GM15510 (cell line): Measurements from ENCODE around the gene SLC25A42.

Experiments used
- POLR2A ChIP-seq: IDR thresholded peaks from 3 replicates; pipeline ENCODE4 v1.6.1; 2011; ENCODE audit warnings: borderline replicate concordance; ENCODE audit not compliant: insufficient read length; ENCODE audit errors: extremely low read depth

Gene SLC25A42

DNA sequence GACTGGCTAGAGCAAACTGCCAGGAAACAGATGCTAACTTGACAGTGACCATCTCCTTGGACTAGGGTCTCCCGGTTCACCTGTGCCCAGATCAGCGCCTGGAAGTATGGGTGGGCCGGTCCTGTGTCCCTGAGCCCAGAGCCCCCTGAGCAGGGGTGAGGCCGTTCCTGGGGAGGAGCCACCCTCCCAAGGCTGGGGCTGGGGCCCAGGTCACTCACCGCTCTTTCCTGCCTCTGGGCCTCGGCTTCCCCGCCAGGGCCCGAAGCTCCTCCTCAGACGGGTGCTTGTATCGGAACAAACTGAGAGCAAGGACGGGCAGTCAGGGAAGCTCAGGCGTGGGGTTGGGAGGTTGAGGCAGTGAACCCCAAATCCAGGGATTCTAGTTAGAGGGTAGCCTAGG, 69.1 kb downstream of the SLC25A42 start:
- no peak for TF ChIP-seq POLR2A

DNA sequence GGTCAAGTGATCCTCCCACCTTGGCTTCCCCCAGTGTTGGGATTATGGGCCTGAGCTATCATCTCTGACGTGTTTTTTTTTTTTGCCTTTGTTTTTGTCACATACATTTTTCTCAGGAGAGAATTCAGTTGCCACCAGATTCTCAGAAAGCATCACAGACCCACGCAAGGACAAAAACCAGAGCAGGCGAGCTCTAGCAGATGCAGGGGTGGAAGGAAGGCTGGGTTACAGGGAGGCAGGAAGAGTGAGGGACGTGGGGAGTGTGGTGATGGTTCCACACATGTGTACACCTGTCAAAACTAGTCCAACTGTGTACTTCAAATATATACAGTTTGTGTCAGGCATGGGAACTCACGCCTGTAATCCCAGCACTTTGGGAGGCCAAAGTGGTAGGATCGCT, 70.2 kb downstream of the SLC25A42 start:
- TF ChIP-seq POLR2A, result no peak

DNA sequence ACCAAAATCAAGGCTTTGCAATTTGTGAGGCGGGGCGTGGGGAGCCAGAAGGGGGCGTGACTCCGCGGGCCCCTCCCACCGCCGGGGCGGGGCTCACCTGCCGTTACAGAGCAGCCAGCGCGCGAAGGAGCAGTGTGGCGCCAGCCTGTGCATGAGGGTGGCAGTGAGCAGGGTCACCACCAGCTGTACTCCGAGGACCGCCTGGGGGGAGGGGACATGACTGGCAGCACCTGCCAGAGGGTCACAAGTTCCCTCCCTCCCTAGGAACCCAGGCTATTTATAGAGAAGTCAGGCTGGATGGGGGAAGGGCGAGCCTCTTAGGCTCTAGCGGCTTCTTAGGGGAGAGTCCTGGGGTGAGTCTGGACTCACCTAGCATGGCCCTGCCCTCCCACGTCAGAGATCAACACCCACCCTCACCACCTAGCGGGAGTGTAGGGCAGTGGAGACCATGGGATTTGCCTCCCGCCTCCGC, 70.9 kb downstream of the SLC25A42 start:
- TF ChIP-seq POLR2A, result no peak

DNA sequence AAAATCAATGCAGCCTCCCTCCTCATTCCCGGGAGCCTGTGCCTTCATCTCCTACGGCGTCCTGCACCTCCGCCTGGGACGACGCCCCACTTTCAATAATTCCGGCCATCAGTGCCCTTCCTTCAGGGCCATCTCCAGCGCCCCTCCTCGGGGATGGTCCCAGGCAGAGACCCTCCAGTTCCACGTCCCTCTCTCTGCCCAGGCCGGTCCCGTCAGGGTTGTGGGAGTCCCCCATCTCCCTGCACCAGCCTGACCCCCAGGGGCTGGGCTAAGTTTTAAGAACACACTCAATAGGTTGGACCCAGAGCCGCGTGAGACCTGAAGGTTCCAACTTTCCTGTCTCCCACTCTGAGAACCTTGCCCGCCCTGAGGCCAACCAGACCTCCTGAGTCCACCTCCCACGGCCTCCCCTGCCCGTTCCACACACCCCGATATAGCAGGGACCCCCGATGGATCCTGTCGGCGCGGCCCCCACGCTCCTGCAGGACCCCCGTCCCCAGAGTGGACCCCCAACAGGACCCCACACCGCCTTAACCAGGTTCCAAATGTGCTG, 73.8 kb downstream of the SLC25A42 start:
- no peak for TF ChIP-seq POLR2A

DNA sequence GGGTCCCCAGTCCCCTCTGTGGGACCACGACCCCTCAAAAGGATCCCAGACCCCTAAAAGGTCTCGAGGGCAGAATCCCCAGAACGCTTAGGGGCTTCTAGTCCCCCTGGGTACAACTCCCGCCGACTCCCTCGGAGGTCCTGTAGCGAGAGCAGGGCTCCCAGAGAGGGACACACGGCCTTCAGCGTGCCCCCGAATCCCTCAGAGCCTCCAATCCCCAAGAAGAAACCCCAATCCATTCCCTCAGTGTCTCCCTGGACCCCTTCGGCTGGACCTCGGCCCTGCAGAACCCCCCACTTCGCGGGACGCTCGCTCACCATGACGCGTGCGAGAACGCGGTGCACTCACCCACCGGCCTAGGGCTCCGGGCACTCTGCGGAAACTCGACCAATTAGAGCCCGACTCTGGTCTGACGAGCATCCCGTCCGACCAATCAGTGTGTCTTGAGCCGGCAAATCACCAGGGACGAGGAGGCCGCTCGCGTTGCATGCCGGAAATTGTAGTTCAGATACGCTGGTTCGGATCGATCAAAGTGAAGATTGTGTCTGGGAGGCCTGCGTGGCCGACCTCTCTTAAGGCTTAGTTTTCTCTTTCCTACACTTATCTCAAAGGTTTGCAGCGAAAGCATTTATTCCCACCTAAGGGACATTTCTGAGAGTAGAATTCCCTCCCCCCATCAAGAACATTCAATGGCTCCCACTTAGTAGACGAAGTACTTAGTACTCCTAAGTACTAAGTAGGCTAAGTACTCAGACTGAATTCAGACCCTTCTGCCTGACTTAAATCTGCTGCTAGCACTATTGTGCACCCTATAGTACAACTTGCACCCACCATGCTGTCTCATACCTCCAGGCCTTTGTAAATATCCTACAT, 74.6 kb downstream of the SLC25A42 start, which contains the start of gene TMEM161A:
Gene TMEM161A, minus strand, starts transcription at position 370 of the 873 bp plus-strand sequence. Its CDS starts 50 bp downstream, at position 320.
- TF ChIP-seq POLR2A, result peak; percentile 80

DNA sequence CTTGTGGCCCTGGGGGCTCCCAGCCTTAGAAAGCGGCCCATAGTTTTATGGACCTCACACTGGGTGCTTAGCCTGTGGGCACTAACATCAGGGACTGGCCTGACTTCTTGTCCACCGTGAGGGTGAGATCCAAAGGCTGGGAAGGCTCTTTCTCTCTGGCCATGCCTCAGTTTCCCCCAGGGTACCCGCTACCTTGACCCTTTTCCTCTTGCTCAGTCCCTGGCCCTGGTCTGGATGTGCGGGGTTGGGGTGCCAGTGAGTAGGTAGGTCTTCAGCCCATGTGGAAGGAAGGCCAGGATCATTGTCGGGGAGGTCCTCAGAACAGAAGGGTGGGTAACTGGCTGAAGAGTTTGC, 76.1 kb downstream of the SLC25A42 start:
- TF ChIP-seq POLR2A, result no peak

DNA sequence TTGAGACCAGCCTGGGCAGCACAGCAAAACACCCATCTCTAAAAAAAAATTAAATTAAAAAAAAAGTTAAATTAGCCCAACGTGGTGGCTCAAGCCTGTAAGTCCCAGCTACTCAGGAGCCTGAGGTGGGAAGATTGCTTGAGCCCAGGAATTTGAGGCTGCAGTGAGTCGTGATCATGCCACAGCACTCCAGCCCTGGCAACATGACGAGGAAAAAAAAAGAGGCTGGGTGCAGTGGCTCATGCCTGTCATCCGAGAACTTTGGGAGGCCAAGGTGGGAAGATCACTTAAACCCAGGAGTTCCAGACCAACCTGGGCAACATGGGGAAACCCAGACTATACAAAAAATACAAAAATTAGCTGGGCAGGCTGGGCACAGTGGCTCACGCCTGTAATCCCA, 76.7 kb downstream of the SLC25A42 start:
- TF ChIP-seq POLR2A, result no peak

DNA sequence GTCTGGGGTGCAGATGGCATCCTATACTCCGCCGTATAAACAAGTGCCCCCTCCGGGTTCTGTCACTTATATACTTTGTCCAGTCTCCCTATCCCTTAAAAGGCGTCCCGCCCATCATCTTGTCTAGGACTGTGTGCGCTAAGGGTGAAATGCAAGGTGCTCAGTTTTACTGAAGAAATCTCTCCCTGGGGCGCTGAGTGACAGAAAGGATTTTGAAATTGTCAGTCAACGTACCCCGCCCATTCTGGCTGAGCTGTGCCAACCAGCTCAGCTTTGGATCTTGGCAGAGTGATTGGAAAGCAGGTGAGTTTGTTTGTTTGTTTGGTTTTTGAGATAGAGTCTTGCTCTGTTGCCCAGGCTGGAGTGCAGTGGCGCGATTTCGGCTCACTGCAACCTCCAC, 78.6 kb downstream of the SLC25A42 start:
- no peak for TF ChIP-seq POLR2A

DNA sequence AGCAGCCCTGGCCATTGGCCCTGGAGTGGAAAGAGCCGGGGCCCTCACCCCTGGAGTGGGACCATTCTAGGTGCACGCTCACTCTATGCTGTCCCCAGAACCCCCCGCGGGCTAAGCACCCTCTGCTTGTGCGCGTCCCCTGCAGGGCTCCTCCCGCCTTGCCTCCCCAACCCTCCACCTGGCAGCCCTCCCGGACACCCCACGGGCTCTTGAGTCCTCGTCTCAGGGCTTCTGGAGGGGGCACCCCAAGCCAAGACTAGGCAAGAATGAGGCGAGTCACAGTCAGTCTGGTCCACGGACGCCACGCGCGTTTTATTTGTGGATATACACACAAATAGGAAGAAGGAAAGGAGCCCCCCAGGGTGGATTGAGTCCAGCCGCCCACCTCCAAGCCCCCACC, 81.5 kb downstream of the SLC25A42 start:
- TF ChIP-seq POLR2A, result no peak

DNA sequence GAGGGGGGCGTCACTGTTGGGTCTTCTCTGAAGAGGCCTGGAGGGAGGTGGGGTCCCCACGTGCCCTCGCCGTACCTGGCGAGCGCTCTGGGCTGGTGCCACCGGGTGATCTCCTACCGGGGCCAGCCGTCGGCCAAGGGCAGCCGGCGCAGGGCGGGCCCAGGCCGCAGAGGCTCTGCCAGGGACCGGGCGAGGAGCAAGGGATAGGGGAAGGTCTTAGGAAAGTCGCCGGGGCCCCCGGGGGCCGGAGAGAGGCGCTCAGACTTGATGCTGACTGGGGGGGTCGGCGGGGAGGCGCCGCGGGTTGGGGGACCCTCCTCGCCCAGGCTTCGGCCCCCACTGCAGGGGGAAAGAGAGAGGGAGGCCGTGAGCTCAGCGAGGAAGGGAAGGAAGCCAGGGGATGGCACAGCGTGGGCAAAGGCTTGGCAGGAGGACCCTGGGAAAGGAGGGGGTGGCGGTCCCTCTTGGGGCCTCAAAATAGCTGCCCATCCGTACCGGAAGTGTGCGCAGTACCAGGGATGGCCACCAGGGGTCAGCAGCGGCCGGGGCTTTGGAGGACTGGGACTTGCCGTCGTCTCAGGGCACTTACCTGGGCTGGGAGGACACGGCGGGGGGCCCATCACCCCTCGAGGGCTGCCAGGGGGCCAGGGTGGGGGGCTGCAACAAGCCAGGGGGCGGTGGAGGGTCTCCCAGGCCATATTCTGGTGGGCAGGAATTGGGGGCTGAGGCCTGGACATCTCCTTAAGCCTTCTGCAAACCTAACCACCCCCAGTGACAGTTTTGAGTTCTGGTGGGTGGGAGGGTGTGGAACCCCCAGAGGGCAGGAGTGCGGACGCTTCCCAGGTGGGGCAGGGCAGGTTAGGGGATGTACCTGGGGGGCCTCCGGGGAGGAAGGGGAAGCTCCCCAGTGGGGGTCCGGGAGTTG, 82.2 kb downstream of the SLC25A42 start:
- TF ChIP-seq POLR2A, result no peak

DNA sequence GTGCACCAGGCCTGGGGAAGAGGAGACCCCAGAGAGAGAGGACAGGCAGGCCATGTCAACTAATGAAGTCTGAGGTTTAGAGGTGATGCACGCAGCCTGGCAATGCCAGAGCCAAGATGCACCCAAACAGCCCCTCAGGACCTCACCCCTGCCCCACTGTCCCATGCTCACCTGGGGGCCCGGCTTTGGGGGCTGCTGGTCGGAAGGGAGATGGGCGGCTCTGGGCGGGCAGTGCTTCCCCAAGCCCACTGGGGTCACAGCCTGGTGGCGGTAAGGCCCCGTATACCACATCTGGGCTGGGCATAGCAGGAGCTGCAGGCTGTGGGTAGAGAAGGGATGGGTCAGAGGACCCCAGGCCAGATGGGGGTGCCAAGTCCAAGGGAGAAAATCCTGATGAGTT, 83.1 kb downstream of the SLC25A42 start:
- TF ChIP-seq POLR2A, result no peak

DNA sequence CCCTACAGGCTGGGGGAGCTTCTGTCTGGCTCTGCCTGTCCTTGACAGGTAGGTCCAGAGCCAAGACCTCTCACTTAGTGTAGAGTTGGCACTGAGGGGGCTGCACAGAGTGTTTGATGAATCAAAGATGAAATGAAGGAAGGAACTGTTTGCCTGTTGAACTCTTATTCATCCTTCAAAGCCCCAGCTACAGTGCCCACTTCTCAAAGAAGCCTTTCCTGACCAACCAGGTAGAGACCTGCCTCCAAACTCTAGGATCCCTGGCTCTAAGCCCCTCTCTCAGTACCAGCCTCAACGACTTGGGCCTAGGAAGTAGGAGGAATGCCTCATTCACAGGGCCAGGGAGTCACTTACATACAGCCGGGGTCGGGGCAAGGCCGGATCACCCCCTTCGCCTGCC, 83.5 kb downstream of the SLC25A42 start:
- TF ChIP-seq POLR2A, result no peak

DNA sequence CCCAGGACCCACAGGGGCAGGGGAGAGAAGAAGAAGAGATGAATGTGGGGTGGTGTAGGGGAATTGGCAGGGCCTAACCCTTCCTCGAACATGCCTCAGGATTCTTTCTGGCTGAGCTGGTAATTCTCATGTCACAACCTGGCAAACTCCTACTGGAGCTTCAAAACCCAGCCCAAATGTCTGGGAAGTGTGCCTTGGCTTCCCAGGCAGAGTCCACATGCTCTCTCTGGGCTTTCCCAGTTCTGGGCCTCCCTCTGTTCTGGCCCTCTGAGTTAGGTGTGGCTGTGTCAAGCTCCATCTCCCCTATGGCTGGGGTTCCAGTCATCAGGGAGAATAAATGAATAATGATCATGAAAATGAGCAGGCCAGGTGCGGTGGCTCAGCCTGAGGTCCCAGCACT, 85.6 kb downstream of the SLC25A42 start:
- no peak for TF ChIP-seq POLR2A

DNA sequence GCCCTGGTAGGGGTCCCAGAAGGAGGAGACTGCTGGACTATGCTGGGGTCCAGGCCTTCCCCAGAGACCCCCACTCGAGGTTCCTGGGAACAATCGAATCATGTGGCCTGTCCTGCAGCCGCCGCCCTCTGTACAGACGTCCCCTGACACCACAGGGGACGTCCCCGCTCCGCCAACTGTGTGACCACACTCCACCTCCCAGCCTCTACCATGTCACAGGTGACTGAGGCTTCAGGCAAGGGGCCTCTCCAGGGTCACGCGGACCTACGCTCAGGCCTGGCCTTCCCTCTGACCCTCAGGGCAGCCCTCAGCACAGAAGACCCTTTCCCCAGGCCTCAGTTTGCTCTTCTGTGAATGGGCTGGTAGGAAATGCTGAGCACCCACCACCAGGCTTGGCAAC, 87.6 kb downstream of the SLC25A42 start:
- no peak for TF ChIP-seq POLR2A

DNA sequence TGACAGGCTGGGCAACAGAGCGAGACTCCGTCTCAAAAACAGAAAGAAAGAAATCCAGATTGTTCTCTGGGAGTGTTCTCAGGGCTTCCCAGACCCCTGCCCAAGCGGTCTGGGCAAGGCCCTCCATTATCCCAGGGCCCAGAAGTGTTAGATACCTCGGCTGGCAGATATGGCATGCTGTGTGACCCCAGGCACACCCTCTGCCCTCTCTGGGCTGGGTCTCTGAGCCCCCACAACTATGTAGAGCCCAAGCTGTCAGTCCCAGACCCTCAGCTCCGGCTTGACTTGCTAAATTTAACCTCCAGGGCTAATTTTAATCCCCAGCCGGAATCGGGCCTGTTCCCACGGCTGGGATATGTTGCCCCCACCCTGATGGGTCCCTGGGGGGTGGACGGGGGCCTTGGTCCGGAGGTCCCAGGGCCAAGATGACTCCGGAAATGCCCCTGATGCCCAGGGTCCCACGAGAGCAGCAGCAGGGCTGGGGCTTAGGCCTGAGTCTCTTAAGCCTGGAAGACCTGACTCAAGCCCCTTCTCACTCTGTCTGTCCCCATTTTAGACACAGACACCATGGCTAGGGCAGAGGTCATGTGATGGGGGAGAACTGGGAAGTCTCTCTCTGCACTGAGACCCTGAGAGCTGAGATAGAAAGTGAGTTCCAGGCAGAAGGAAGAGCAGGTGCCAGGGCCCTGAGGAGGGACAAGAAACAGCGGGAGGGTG, 89.0 kb downstream of the SLC25A42 start:
- peak; percentile 18 for TF ChIP-seq POLR2A

DNA sequence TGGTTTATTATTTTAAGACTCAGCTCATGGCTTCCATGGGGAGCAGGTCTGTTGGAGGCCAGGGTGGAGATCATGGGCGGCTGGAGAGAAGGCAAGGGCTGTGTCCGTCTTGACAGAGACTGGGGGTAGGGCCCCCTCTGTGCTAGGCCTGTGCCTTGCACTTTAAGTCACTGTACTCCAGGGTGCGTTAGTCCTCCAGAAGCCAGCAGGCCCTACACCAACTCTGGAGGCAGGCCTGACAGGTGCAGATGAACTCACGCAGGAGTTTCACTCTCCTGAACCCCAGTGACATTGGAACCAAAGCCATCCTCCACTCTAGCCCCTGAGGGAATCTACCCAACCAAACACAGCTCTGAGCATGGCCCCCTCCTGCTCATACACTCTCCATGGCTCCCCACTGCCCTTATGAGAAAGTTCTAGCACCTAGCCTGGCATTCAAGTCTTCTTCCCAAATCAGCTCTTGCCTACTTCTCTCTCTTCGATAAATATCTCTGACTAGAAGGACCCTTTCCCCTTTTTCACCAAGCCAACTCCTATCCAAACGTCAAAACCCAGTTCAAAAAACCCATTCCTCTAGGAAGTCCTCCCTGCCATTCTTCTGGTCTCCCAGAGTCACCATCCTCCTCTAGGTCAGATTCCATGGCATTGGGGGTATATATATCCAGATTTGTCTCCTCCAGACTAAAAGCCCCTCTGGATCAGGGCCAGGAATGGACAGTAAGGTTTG, 91.1 kb downstream of the SLC25A42 start:
- no peak for TF ChIP-seq POLR2A
